GM20000 (cell line): ENCODE data around the gene NUMB.

Experiments
- DNase-seq: peaks from one replicate; pipeline ENCODE4 v3.0.0; 2012; ENCODE audit warnings: low spot score
- CTCF ChIP-seq: IDR thresholded peaks from 2 replicates; pipeline ENCODE4 v1.5.1; 2012; ENCODE audit warnings: mild to moderate bottlenecking, control low read depth; ENCODE audit errors: extremely low read depth, missing control alignments

The NUMB gene

GRCh38 chr14:73242357-73242901 is 215.9 kb downstream of the NUMB start:
- peak; percentile 61 for DNase-seq
- TF ChIP-seq CTCF = no peak

- peak; percentile 13 for DNase-seq
- no peak for TF ChIP-seq CTCF
These were observed 216.7 kb downstream of the NUMB start for GRCh38 chr14:73241481-73242165.

GRCh38 chr14:73240816-73241480 is 217.4 kb downstream of the NUMB start:
- TF ChIP-seq CTCF = no peak
- DNase-seq = peak; percentile 26

- DNase-seq = peak; percentile 27
- TF ChIP-seq CTCF = no peak
These were observed 218.7 kb downstream of the NUMB start for GRCh38 chr14:73239393-73240241.

GRCh38 chr14:73238941-73239340 is 219.4 kb downstream of the NUMB start:
- TF ChIP-seq CTCF = no peak
- DNase-seq = peak; percentile 24

- peak; percentile 58 for DNase-seq
- TF ChIP-seq CTCF = no peak
These were observed 219.9 kb downstream of the NUMB start for GRCh38 chr14:73238424-73238852.
